ENCODE measurements around the gene RAB11FIP4.
"Not testable (repeated sequence)": the region's sequence is repeated elsewhere in the genome, so short reads cannot be mapped to it uniquely, and the experiment has no call there.

RAB11FIP4 gene, protein sequence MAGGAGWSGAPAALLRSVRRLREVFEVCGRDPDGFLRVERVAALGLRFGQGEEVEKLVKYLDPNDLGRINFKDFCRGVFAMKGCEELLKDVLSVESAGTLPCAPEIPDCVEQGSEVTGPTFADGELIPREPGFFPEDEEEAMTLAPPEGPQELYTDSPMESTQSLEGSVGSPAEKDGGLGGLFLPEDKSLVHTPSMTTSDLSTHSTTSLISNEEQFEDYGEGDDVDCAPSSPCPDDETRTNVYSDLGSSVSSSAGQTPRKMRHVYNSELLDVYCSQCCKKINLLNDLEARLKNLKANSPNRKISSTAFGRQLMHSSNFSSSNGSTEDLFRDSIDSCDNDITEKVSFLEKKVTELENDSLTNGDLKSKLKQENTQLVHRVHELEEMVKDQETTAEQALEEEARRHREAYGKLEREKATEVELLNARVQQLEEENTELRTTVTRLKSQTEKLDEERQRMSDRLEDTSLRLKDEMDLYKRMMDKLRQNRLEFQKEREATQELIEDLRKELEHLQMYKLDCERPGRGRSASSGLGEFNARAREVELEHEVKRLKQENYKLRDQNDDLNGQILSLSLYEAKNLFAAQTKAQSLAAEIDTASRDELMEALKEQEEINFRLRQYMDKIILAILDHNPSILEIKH

DNA sequence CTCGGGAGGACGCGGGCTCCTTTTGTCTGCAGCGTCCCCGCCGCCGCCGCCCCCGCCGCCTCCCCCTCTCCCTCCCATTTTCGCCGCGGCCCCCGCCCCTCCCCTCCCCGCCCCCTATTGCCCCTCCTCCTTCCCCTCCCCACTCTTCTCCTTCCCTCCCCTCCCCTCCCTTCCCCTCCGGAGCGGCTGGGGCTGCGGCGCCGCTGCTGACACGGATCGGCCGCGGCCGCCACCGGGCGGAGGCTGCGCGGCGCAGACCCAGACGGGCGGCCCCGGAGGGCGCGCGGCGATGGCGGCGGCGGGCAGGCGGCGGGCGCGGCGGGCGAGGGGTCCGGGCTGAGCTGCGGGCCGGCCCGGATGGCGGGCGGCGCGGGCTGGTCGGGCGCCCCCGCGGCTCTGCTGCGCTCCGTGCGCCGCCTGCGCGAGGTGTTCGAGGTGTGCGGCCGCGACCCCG lies at the start of gene RAB11FIP4:
TSS of gene RAB11FIP4 (plus strand) at position 180 of the 454 bp plus-strand sequence. CDS start at position 358, 178 bp downstream.
- Mint-ChIP-seq H3K27ac (no peak within 1 kb of the TSS), H3K9me3 (no peaks in the 10 kb centered on the region), H3K36me3 (ENCODE audit: low read depth) (no peaks in the 10 kb centered on the region), H3K27me3 (ENCODE audit: low read depth) (peaks cover 54% of the 10 kb centered on the region), H3K4me1 (ENCODE audit: low read depth) (peaks cover 5% of the 10 kb centered on the region), H3K4me3 (peak within 1 kb of the TSS; percentile 67)

DNA sequence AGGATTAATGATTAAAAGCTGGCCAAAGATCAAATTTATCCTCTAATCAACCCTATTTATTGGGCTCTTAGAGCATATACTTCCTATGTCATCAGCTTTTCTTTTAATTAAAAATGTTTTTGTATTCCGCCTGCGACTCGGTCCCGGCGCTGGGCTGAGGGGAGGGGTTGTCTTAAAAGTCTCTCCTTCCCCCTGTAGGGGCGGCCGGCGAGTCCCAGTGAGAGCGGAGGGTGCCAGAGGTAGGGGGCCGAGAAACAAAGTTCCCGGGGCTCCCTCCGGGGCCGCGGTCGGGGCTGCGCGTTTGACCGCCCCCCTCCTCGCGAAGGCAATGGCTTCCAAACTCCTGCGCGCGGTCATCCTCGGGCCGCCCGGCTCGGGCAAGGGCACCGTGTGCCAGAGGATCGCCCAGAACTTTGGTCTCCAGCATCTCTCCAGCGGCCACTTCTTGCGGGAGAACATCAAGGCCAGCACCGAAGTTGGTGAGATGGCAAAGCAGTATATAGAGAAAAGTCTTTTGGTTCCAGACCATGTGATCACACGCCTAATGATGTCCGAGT lies 46.2 kb upstream of the RAB11FIP4 start:
- not testable (repeated sequence) for H3K4me1 Mint-ChIP-seq (ENCODE audit: low read depth); H3K9me3 Mint-ChIP-seq; H3K4me3 Mint-ChIP-seq; H3K27me3 Mint-ChIP-seq (ENCODE audit: low read depth); H3K27ac Mint-ChIP-seq
- peaks cover 13% of the 10 kb centered on the region for H3K36me3 Mint-ChIP-seq (ENCODE audit: low read depth)

DNA sequence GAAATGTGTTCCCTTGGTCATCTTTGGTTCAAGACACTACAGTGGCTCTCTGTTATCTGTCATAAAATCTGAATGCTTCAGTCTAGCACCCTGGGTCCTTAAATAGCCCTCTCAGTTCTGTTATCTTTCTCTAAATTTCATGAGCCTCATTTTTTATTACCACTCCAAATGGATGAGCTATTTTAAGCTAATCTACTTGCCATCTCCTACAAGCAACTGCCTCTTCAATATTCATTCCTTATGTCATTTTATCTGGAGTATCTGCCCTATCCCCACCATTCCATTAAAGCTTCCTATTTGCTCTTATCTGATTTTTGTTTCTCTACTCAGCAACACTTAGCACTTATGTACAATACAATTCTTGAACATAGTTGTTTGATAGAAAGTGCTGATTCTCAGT lies 42.0 kb upstream of the RAB11FIP4 start:
- Mint-ChIP-seq H3K36me3 (ENCODE audit: low read depth) (peaks cover 13% of the 10 kb centered on the region), H3K4me3 (no peak overlapping the region), H3K27ac (no peak overlapping the region), H3K9me3 (no peaks in the 10 kb centered on the region), H3K4me1 (ENCODE audit: low read depth) (no peaks in the 10 kb centered on the region), H3K27me3 (ENCODE audit: low read depth) (no peaks in the 10 kb centered on the region)

DNA sequence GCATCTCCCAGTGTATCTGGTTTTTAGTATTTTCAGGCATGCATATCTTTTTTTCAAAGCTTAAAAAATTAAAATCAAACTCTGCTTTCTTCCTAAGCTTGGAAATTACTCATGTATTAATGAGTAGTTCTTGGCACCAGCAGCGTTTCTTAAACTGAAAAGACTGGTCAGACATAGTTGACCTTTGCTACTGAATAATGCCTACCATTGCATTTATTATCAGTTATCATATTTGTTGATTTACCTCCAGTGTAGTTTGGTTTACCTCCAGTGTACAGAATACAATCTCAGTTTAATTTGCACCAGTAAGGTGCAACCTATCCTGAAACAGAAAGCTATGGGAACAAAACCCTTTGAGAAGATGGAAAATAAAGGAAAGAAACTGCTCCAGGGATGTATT lies 35.5 kb upstream of the RAB11FIP4 start:
- H3K9me3 Mint-ChIP-seq: no peaks in the 10 kb centered on the region
- no peak overlapping the region for H3K4me3 Mint-ChIP-seq
- no peaks in the 10 kb centered on the region for H3K27me3 Mint-ChIP-seq (ENCODE audit: low read depth)
- H3K4me1 Mint-ChIP-seq (ENCODE audit: low read depth): no peaks in the 10 kb centered on the region
- H3K27ac Mint-ChIP-seq: no peak overlapping the region
- H3K36me3 Mint-ChIP-seq (ENCODE audit: low read depth): peaks cover 16% of the 10 kb centered on the region

DNA sequence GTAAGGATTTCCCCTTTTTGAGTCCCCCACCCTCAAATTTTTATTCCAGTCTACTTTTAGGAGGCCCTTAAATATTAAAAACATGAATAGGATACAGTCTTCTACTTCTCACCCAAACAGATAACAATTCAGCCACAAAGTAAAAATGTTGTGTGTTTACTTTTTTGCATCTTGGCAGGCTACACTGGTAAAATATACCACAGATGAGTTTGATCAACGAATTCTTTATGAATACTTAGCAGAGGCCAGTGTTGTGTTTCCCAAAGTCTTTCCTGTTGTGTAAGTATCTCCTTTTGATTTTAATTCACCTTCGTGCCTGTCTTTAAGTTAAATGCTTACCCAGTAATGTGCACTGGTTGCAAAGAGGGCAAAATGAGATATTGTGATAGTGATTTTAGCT lies 34.4 kb upstream of the RAB11FIP4 start:
- no peak overlapping the region for H3K27ac Mint-ChIP-seq
- H3K36me3 Mint-ChIP-seq (ENCODE audit: low read depth): peaks cover 18% of the 10 kb centered on the region
- H3K9me3 Mint-ChIP-seq: no peaks in the 10 kb centered on the region
- H3K4me3 Mint-ChIP-seq: no peak overlapping the region
- no peaks in the 10 kb centered on the region for H3K4me1 Mint-ChIP-seq (ENCODE audit: low read depth)
- no peaks in the 10 kb centered on the region for H3K27me3 Mint-ChIP-seq (ENCODE audit: low read depth)

DNA sequence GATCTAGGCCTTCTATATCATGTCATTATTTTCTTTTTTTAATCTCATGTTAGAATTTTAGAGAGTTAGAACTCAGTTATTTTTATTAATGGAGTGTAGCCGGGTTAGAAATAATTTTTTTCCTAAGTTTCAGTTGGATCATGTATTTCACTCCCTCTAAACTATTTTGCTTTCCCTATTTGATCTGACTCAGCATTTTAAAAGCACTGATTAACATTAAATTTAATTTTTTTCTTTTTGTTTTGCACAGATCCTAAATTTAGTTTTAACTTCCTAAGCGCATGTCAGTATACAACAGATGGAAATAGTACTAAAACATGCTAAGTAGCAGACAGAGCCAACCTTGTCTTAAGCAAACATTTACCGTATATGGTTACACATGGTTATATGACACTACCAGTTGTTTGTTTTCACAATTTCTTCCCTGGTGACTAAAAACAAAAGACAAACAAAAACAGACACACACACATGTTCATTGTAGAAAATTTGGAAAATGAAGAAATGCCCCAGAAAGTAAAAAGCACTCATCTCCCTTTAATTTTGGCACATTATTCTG lies 33.6 kb upstream of the RAB11FIP4 start:
- Mint-ChIP-seq H3K27me3 (ENCODE audit: low read depth) (no peaks in the 10 kb centered on the region), H3K4me3 (no peak overlapping the region), H3K27ac (no peak overlapping the region), H3K36me3 (ENCODE audit: low read depth) (peaks cover 22% of the 10 kb centered on the region), H3K9me3 (no peaks in the 10 kb centered on the region), H3K4me1 (ENCODE audit: low read depth) (peaks cover under 1% of the 10 kb centered on the region)

DNA sequence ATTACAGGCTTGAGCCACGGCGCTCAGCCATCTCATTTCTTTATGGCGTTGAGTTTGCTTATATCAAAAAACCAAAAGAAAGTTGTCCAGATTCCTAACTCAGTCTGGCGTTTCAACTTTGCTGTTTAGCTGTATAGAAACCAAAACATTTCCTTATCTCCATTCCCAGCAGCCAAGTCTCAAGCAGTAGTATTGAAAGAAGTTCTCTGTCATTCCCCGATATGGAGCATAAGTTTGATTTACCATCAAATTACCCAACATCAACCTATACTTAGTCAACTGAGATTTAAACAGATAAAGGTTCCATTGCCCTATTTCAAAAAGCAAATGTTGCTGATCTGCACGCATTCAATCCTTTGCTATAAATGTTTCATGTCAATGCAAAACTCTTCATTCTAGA lies 27.5 kb upstream of the RAB11FIP4 start:
- Mint-ChIP-seq H3K9me3 (no peaks in the 10 kb centered on the region), H3K4me3 (no peak overlapping the region), H3K36me3 (ENCODE audit: low read depth) (peaks cover 11% of the 10 kb centered on the region), H3K27me3 (ENCODE audit: low read depth) (no peaks in the 10 kb centered on the region), H3K4me1 (ENCODE audit: low read depth) (peaks cover 3% of the 10 kb centered on the region), H3K27ac (no peak overlapping the region)

DNA sequence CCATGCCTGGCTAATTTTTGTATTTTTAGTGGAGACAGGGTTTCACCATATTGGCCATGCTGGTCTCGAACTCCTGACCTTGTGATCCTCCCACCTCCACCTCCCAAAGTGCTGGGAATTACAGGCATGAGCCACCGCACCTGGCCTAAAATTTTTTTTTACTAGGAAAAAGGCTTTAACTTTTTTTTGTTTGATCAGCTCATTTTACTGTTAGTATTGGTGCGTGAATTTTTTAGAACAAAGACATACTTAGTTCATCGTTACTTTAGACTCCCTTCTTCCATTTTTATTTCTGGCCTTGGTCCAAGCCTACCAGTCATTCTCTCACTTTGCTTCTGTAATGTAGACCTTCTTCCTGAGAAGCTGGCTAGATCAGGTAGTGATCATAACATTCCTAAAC lies 25.4 kb upstream of the RAB11FIP4 start:
- Mint-ChIP-seq H3K27ac (no peak overlapping the region), H3K36me3 (ENCODE audit: low read depth) (peaks cover 9% of the 10 kb centered on the region), H3K4me1 (ENCODE audit: low read depth) (peaks cover 3% of the 10 kb centered on the region), H3K4me3 (no peak overlapping the region), H3K9me3 (no peaks in the 10 kb centered on the region), H3K27me3 (ENCODE audit: low read depth) (no peaks in the 10 kb centered on the region)

DNA sequence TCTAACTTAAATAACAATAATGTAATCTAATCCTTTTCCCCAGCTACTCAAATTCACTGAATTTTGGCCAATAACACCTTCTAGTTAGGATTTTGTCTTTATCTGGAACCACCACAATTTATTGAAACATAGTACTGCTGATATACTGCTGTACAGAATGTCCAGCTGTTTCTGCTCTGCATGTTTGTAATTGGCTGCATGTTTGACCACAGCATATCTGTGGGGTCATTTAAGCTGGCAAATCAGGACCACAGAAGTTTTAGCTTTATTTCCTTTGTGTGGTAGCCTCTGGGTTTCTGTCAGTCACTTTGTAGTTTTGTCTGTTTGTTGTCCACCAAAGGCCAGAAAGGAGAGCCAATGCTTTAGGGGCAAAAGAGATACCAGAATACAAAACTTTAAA lies 22.2 kb upstream of the RAB11FIP4 start:
- peaks cover 5% of the 10 kb centered on the region for H3K36me3 Mint-ChIP-seq (ENCODE audit: low read depth)
- H3K4me1 Mint-ChIP-seq (ENCODE audit: low read depth): peaks cover 9% of the 10 kb centered on the region
- H3K27me3 Mint-ChIP-seq (ENCODE audit: low read depth): no peaks in the 10 kb centered on the region
- no peaks in the 10 kb centered on the region for H3K9me3 Mint-ChIP-seq
- H3K27ac Mint-ChIP-seq: no peak overlapping the region
- no peak overlapping the region for H3K4me3 Mint-ChIP-seq

DNA sequence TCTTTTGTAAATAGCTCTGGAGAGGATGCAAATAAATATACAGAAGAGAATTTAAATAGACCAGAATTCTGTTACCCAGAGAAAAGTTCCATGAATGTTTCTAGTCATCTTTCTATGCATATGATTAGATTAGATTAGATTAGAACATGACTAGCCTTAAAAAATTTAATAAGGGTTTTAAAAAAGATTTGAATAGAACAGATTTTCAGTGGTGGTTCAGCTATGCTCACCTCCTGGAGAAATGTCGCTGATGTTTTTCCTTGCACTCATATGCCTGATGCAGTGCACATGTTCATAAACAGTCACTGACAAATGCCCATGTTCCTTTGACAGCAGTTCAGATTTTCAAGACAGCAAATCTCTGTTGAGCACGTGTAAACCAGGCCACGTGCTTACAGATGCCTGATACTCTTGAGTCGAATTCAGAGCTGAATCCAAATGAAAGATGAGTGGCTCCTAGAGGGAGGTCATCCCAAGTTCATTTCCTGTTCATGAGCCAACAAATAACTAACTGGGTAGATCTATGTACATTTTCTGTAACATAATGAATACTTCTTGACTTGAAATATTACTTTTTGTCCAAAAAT lies 19.9 kb upstream of the RAB11FIP4 start:
- Mint-ChIP-seq H3K36me3 (ENCODE audit: low read depth) (peaks cover 4% of the 10 kb centered on the region), H3K27me3 (ENCODE audit: low read depth) (no peaks in the 10 kb centered on the region), H3K9me3 (no peaks in the 10 kb centered on the region), H3K4me1 (ENCODE audit: low read depth) (peaks cover 9% of the 10 kb centered on the region), H3K27ac (no peak overlapping the region), H3K4me3 (no peak overlapping the region)

DNA sequence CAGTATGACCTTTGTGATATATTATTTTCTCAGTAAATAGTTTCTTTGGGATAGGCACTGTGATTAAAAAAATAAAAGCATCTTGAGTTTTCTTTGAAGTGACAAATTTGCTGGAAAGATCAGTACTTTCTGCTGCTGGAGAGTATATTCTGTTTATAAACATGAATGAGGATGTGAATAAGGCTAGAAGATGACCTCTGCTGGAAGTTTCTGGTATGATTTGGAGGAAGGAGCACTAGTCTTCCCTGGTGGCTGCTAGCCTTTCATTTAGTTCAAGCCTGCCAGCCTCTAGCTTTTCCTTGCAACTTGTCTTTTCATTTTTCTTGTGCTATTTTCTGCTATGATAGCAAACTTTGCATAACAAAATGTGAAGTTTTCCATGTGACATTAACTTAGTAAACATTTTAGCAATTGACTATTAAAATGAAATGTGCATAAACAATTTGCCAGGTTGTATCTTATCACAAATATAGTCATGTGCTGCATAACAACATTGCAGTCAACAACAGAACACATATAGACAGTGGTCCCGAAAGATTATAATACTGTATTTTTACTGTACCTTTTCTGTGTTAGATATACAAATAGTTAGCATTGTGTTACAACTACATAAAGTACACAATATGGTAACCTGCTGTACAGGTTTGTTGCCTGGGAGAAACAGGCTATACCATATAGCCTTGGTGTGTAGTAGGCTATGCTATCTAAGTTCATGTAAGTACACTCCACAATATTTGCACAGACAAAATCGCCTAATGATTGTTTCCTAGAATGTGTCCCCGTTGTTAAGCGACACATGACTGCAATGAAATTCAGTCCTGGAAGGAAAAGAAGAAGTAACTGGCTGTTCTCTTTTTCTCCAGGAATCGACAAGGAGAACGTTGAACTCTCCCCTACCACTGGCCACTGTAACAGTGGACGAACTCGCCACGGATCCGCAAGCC lies 18.1 kb upstream of the RAB11FIP4 start:
- no peak overlapping the region for H3K4me3 Mint-ChIP-seq
- H3K4me1 Mint-ChIP-seq (ENCODE audit: low read depth): peaks cover 9% of the 10 kb centered on the region
- no peaks in the 10 kb centered on the region for H3K27me3 Mint-ChIP-seq (ENCODE audit: low read depth)
- no peak overlapping the region for H3K27ac Mint-ChIP-seq
- H3K36me3 Mint-ChIP-seq (ENCODE audit: low read depth): peaks cover 4% of the 10 kb centered on the region
- no peaks in the 10 kb centered on the region for H3K9me3 Mint-ChIP-seq

DNA sequence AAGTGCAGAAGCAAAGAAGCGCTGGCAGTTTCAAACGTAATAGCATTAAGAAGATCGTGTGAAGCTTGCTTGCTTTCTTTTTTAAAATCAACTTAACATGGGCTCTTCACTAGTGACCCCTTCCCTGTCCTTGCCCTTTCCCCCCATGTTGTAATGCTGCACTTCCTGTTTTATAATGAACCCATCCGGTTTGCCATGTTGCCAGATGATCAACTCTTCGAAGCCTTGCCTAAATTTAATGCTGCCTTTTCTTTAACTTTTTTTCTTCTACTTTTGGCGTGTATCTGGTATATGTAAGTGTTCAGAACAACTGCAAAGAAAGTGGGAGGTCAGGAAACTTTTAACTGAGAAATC lies 17.4 kb upstream of the RAB11FIP4 start:
- H3K36me3 Mint-ChIP-seq (ENCODE audit: low read depth): peaks cover 4% of the 10 kb centered on the region
- no peaks in the 10 kb centered on the region for H3K9me3 Mint-ChIP-seq
- H3K27me3 Mint-ChIP-seq (ENCODE audit: low read depth): no peaks in the 10 kb centered on the region
- no peak overlapping the region for H3K4me3 Mint-ChIP-seq
- no peak overlapping the region for H3K27ac Mint-ChIP-seq
- peaks cover 9% of the 10 kb centered on the region for H3K4me1 Mint-ChIP-seq (ENCODE audit: low read depth)

DNA sequence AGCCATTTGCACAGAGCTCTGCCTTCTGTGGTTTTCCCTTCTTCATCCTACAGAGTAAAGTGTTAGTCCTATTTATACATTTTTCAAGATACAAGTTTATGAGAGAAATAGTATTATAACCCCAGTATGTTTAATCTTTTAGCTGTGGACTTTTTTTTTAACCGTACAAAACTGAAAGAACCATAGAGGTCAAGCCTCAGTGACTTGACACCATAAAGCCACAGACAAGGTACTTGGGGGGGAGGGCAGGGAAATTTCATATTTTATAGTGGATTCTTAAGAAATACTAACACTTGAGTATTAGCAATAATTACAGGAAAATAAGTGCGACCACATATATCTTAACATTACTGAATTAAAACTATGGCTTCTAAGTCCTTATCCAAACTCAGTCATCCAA lies 17.0 kb upstream of the RAB11FIP4 start:
- H3K27ac Mint-ChIP-seq: no peak overlapping the region
- H3K36me3 Mint-ChIP-seq (ENCODE audit: low read depth): peaks cover 4% of the 10 kb centered on the region
- H3K9me3 Mint-ChIP-seq: no peaks in the 10 kb centered on the region
- peaks cover 9% of the 10 kb centered on the region for H3K4me1 Mint-ChIP-seq (ENCODE audit: low read depth)
- H3K4me3 Mint-ChIP-seq: no peak overlapping the region
- H3K27me3 Mint-ChIP-seq (ENCODE audit: low read depth): no peaks in the 10 kb centered on the region

DNA sequence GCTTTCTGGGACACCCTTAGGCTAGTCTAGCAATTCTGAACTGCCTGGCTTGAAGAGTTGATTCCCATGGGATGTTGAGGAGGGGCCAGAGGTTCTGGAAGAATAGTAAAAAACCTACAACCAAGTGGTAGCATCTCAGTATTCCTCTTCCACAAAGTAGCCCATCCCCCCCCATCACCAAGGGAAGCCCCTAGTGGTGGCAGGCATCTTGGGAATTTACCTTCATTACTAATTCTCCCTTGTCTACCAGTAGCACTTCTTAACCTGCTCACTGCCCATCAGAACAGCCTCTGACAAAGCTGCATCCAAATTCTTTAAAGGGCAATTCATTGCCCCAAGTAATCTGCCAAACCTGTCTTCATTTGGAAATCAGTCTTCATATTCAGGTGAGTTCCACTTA lies 12.8 kb upstream of the RAB11FIP4 start:
- H3K36me3 Mint-ChIP-seq (ENCODE audit: low read depth): peaks cover 2% of the 10 kb centered on the region
- no peak overlapping the region for H3K27ac Mint-ChIP-seq
- H3K4me3 Mint-ChIP-seq: no peak overlapping the region
- no peaks in the 10 kb centered on the region for H3K9me3 Mint-ChIP-seq
- H3K4me1 Mint-ChIP-seq (ENCODE audit: low read depth): no peaks in the 10 kb centered on the region
- H3K27me3 Mint-ChIP-seq (ENCODE audit: low read depth): no peaks in the 10 kb centered on the region

Measured in T-helper 1 cell treated with Interleukin-12 subunit alpha and Interleukin-12 subunit beta and Interleukin-4 antibody, amounts not matched to agents 30 μg/mL and 1 μg/mL, for 36 hours (primary cell).